DMS 273 treated with DMSO at 0.1 percent for 48 hours (cell line): ENCODE results near the gene GAB2.
"Not testable (repeated sequence)": the region's sequence is repeated elsewhere in the genome, so short reads cannot be mapped to it uniquely, and the experiment has no call there.

Experiments used
- DNase-seq: peaks from one replicate; lab custom pipeline; 2025; lab: John Stamatoyannopoulos, UW

GAB2 gene

GRCh38 chr11:78417175-78417887 lies at the start of gene GAB2:
Gene GAB2, minus strand, starts transcription at chr11:78417820. Its CDS starts 100 bp downstream, at chr11:78417720.
- DNase-seq = no peak

GRCh38 chr11:78467370-78467769 lies 49.8 kb upstream of the GAB2 start:
- DNase-seq = no peak

GRCh38 chr11:78465169-78465942 lies 47.7 kb upstream of the GAB2 start:
- no peak for DNase-seq

GRCh38 chr11:78464787-78465168 lies 47.2 kb upstream of the GAB2 start:
- not testable (repeated sequence) for DNase-seq

- DNase-seq = no peak
Observed at GRCh38 chr11:78460471-78460870, 42.9 kb upstream of the GAB2 start.

GRCh38 chr11:78459738-78460137 lies 42.1 kb upstream of the GAB2 start:
- DNase-seq = no peak

GRCh38 chr11:78457448-78457847 lies 39.8 kb upstream of the GAB2 start:
- DNase-seq = no peak

- no peak for DNase-seq
Observed at GRCh38 chr11:78453140-78453935, 35.7 kb upstream of the GAB2 start.

- DNase-seq = no peak
Observed at GRCh38 chr11:78451371-78452150, 33.9 kb upstream of the GAB2 start.

- DNase-seq = no peak
Observed at GRCh38 chr11:78450866-78451265, 33.2 kb upstream of the GAB2 start.

GRCh38 chr11:78449866-78450265 lies 32.2 kb upstream of the GAB2 start:
- DNase-seq = no peak

- no peak for DNase-seq
Observed at GRCh38 chr11:78446210-78446609, 28.6 kb upstream of the GAB2 start.

GRCh38 chr11:78444726-78445125 lies 27.1 kb upstream of the GAB2 start:
- no peak for DNase-seq

- DNase-seq = no peak
Observed at GRCh38 chr11:78441956-78442355, 24.3 kb upstream of the GAB2 start.

- no peak for DNase-seq
Observed at GRCh38 chr11:78438298-78438975, 20.8 kb upstream of the GAB2 start.

- no peak for DNase-seq
Observed at GRCh38 chr11:78432956-78433355, 15.3 kb upstream of the GAB2 start.

- DNase-seq = no peak
Observed at GRCh38 chr11:78432058-78432515, 14.5 kb upstream of the GAB2 start.

GRCh38 chr11:78429660-78430059 lies 12.0 kb upstream of the GAB2 start:
- no peak for DNase-seq

GRCh38 chr11:78429209-78429608 lies 11.6 kb upstream of the GAB2 start:
- no peak for DNase-seq

- no peak for DNase-seq
Observed at GRCh38 chr11:78428773-78429172, 11.2 kb upstream of the GAB2 start.

GRCh38 chr11:78428266-78428636 lies 10.6 kb upstream of the GAB2 start:
- DNase-seq = no peak
